Transverse colon (tissue), 3 donors: ENCODE data around the gene FXYD6.

Source experiments
- CTCF ChIP-seq, 5 experiments: fragments of 200-600 bp in 3 of 5; fragments of 450-650 bp in 2 of 5; sonication (generic) in 3 of 5; IDR thresholded peaks; 1 replicate in 2 of 5; 2 replicates in 3 of 5; pipeline ENCODE4 v1.5.1; 2016 to 2017; ENCODE audit warnings: antibody characterized with exemption in 5 of 5, inconsistent platforms in 3 of 5, mild to moderate bottlenecking in 2 of 5, moderate library complexity in 1 of 5
- EP300 ChIP-seq: sonication (generic); formaldehyde crosslinking; IDR thresholded peaks from one replicate; pipeline ENCODE4 v1.6.1; 2017; ENCODE audit warnings: antibody characterized with exemption, low read depth

DNA sequence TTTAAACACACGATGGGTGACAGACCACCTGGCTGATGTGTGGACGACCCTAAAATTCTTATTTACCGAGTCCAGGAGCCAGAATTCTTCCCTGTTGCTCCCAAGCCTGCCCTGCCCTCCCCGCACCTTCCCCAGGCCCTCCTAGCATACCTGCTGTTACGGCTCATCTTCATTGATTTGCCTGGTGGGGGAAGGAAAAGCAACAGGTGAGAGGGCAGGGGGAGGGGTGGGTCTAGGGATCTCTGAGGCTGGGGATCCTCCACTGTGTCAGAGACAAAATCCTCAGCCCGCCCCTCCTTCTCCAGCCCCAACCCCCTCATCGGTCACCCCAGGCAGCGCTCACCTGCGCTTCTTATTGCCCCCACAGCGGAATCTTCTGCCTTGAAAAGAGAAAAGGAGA lies 55.9 kb downstream of the FXYD6 start:
- no peak for TF ChIP-seq CTCF (IDR thresholded peaks at IDR 0.05)
- no peak for TF ChIP-seq EP300
